Stimulated activated CD4-positive, alpha-beta T cell treated with anti-CD3 and anti-CD28 coated beads, Interleukin-4, amount 100 ng/mL, for 24 hours (primary cell): Measurements from ENCODE around the gene PPM1J.
A peak's percentile ranks its signal among the peaks of the same experiment; 100 is the strongest.
"Not testable (repeated sequence)": the region's sequence is repeated elsewhere in the genome, so short reads cannot be mapped to it uniquely, and the experiment has no call there.

Source experiments
- DNase-seq: peaks from one replicate; pipeline ENCODE4 v3.0.0-alpha.2; 2020

The PPM1J gene

DNA sequence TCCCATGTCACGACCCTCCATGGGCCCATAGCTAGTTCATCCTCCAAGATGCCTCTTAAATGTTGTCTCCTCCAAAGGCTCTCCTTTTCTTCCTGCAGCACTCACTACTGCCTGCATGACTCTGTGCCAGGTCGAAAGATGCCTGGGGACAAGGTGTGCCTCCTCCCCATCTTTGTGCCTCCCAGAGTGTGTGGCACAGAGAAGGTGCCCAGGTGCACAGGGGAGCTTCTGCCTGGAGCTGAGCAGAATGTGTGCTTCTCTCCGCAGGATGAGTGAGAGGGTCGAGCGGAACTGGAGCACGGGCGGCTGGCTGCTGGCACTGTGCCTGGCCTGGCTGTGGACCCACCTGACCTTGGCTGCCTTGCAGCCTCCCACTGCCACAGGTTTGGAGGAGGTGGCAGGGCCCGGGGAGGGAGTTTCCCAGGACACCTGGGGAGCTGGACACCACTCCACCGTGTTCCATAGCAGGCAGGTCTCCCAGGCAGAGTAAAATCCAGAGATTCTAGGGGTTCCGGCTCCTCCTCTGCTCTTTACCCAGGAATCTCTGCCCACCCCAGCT lies 6.9 kb upstream of the PPM1J start:
- DNase-seq, result no peak

DNA sequence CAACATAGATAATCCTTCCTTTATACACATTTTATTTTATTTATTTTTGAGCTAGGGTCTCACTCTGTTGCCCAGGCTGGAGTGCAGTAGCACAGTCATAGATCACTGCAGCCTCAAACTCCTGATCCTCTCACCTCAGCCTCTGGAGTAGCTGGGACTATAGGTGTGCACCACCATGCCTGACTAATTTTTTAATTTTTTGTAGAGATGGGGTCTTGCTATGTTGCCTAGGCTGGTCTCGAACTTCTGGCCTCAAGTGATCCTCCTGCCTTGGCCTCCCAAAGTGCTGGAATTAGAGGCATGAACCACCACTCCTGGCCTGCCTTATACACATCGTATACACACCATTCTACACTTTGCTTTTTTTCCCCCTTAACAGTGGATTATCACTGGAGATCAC lies 6.2 kb upstream of the PPM1J start:
- DNase-seq, result not testable (repeated sequence)

DNA sequence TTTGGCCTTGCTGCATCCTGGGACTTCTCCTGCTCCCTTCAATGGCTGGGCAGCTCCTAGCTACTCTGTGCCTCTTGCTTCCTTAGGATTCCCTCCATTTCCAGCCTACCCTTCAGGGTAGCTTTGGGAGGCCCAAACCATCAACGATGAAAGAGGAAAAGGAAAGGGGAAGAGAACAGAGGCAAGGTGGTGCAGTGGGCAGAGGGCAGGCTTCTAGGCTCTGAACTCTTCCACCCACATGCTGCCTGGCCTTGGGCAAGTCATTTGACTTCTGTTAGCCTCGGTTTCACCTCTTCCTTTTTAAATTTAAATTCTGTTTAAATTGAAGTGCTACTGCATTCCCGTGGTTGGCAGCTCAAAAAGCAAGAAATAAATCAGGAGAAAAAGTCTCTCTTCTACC lies 5.7 kb upstream of the PPM1J start:
- no peak for DNase-seq

- no peak for DNase-seq
Observed at GRCh38 chr1:112719706-112720105, 4.6 kb upstream of the PPM1J start.

GRCh38 chr1:112718691-112719418 lies 3.7 kb upstream of the PPM1J start:
- DNase-seq, result peak; percentile 77

DNA sequence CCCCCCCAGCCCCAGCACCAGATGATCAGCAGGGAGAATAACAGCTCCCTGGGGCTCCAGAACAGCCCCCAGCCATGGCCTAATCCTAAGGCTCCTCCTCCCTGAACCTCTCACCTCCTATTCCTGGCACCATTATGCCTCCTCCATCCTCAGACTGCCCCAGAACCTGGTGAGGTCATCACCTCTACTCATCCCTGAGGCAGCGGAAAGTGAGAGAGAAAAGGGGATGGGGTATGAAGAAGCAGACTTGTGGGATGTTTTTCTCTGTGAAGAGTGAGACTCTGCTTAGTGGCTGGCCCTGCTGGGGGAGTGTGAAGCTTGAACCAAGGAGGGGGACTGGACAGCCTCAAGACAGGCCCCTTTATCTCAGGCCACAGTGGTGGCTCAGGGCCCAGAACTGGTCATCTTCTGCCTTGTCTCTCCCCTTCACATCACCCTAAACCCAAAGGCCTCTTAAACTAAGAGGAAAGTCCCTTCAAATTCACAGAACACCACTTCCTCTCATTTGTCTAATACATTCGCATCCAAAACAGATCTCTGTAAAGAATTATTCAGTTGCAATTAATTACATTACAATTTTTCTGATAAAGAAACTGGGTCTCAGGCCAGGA lies 2.2 kb upstream of the PPM1J start:
- DNase-seq, result no peak

- DNase-seq, result peak; percentile 87
Observed at GRCh38 chr1:112716133-112716720, 1.1 kb upstream of the PPM1J start.

DNA sequence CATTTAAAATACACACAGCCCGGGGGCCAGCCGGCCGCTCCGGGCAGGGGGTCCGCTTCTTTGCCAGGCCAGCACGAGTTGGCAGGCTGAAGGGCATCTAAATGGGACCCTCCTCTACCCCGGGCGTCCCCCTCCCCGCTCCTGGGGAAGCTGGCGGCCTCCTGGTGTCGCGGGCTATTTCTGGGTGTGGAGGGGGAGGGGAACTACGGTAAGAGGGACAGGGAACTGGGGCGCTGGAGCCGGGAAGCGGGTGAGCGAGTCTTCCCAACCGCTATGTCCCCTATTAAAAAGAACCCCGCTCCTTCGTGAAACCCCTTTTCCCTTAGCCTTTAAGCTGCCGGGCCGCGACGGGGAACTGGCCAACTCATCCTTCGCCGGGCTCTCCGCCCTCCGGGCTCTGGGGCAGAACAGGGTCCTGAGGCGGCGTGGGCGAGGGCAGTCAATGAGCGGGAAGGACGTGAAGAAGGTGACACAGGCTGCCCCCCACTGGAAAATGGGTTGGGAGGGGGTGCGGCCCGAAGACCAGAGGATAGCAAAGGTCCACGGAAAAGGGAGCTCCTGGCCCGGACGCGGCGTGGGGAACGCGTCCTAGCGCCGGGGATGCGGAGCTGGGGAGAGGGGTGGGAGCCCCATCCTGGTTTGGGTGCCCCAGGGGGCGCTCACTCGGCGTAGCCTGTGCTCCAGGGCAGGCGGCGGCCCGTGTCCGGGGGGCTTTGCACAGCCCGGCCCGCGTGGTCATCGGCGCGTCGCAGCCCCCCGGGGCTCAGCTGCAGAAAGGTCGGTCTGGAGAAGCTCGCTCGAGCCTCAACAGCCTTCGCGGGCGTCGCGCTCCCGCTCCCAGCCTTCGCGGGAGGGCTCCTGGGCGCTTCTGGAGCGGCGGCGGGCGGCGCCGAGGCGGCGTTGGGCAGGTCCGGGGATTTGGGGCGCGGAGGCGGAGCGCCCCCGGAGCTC lies 544 bp downstream of the PPM1J start:
- no peak for DNase-seq

DNA sequence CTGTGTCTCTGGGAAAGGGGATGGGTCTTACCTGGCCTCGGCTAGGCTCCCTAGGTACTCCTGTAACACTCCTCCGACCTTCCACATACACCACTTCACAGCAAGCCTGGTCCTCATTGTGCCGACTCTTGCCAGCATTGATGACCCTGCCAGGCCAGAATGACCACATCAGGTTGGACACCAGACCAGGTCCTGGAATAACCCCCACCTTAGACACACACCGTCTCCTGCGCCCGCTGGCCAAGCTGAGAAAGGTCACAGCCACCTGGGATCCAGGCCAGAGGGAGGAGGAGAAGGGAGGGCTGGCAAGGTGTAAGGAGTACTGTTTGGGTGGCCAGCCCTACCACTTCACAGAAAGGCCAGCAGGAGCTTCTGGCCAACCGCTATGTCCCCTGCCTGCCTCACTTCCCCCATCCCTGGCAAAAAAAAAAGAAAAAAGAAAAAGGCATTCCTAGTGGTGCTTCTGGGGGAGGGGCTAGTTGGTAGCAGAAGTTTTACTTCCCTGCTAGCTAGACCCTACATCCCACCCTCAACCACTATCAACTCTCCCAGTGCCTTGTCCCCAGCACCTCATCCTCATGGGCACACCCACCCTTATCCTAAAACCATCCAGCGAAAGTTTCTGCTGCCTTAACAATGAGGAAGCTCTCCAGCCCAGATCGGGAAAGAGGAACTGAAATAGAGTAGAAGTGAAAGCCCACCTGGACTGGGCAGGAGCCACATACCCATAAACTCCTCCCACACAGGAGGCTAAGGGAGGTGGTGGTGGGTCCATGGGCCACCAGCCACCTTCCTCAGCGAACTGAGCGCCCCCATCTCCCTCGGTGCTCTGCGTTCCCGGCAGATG lies 1.4 kb downstream of the PPM1J start:
- no peak for DNase-seq

DNA sequence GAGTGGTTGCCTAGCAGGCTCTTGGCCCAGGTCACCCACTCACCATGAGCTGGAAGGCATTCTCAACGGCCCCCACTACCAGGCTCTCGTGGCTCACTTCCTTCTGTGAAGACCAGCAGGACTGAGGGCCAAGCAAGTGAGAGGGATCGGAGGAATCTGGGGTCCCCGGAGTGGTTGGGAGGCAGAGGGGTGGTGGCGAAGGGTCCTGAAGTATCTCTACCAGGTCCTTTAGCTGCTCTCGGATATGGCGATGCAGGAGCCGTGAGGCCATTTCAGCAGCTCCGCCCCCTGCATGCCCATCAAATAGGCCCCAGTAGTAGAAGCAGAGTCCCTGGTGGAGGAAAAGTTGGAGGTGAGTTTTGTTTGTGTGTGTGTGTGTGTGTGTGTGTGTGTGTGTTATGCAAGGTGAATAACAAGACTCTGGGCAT lies 2.4 kb downstream of the PPM1J start:
- DNase-seq, result no peak

DNA sequence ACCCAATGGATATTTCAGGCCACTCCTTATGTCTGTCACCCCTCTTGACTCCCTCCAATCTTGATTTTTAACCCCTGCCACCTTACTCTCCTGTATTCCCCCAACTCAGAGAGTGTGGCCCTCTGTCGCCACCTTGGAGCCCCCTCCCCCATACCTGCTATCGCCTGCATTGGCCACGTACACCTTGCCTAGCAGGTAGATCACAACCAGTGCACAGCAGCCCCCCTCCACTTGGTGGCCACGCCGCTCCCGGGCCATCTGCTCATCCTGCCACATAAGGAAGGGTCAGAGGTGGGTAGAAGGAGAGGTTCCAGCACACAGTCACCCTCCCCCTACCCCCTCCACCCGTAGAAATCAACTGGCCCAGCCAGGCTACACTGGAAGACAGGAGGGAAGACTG lies 2.9 kb downstream of the PPM1J start:
- DNase-seq, result no peak

DNA sequence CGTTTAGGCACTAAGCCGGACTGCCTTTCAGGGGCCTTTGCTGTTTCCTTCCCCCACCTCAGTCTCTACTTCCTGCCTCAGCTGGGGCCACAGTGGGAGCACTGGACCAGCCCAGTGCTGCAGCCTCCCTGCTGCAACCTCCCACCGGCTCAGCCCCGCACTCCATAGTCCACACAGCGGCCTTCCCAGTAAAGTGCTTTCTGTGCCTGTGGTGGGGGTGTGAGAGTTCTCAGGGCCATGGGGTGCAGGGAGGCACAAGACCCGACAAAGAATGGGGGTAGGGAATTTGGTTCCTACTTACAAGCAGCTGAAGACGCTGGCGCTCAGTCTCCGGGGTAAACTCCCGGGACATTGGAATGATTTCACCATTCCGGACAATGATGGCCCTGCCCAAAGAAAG lies 3.5 kb downstream of the PPM1J start:
- DNase-seq, result no peak

- DNase-seq, result no peak
Observed at GRCh38 chr1:112711041-112711440, 4.1 kb downstream of the PPM1J start.

DNA sequence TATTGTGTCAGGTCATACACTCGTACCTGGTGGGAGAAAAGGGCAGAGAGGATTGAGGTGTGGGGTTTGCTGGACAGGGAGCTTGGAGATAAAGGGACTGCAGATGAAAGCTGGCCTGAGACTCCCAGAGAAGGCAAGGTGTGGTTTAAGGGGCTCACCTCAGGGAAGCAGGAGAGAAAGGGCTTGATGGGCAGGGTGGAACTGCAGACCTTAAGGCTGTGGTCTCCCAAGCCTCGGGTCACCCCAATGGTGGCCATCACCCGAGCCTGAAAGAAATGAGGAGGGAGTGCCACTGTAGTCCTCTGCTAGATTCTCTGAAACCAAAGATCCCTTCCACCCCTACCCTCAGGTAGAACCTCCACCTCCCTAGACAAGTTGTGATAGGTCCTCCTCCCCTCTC lies 4.5 kb downstream of the PPM1J start:
- DNase-seq, result no peak

DNA sequence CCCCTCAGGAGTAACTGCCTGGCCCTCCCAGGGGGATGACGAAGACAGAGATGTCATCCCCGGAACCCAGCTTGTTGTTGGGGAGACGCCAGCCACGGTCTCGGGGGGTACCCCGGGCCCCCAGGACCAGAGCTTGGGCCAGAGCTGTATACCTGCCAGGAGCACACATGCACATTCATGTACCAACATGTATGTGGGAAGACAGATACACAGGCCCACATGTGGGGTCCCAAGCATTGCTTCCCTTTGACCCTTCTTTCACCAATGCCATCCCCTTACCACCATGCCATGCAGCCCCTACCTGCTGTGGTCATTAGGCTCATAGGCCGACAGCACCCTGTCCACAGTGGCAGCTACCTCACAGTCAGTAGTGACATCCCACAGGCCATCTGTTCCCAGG lies 5.0 kb downstream of the PPM1J start:
- no peak for DNase-seq

GRCh38 chr1:112708489-112708888 lies 6.6 kb downstream of the PPM1J start:
- no peak for DNase-seq

- DNase-seq, result no peak
Observed at GRCh38 chr1:112708002-112708448, 7.1 kb downstream of the PPM1J start.

DNA sequence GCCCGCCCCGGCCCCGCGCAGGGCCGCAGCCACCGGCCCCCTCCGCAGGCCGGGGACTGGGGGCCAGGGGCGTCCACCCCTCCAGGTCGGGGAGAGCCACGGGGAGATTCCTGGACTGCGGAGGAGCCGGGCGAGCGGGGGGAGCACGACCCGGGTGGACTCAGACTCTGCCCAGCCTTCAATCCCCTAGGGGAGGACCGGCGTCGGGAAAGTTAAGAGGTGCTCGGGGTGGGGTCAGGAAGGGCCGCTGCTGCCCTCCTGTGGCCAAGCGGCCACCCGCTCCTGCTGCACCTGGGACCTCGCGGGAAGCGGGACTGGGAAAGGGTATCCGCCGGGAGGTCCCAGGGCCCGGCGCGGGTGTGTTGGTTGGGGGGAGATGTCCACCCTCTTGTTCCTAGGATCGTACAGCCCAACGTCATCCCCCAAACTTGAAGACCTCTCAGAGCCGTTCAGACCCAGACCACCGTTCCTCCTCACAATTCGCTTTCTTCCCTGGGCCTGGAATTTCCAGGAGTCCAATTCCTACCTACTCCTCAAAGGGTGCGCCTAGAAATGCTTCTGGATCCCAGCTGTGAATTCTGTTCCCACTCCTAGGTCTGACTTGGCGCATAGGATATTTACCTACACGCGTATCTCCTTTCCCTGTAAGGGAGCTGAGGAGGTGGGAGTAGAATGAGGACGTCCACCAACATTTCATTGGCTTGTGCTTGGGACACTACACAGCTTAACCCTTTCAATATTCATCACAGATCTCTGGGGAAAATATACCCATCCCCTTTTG lies 7.7 kb downstream of the PPM1J start:
- peak; percentile 67 for DNase-seq

DNA sequence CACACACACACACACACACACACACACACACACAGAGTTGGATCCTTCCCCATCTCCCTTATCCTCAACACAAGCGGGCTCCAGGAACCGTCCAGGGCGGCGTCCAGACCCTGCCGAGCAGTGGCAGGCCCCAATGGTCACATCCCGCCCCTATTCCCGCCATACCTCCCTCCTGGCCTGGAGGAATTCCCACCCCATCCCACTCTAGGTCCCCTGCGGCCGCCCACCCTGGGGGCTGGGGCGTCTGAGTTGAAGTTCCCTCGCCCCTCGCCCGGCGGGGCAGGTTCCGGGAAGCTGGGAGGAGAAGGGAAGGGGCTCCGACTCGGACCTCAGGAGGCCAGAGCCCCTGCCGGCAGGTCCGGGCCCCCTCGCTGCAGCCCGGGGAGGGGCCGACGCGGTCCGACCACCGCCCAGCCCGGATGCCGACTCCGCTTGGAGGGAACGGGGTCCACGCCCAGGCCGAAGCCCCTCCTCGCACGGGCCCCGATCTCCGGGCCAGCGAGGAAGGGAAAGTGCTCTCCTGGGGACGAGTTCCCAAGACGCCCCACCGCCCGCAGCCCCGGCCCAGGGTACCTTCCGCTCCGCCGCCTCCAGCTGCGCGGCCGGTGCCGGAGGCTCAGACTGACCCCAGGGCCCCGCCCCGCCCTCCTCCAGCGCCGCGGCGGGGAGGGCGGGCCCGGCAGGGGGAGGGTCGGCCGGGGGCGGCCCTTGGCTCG lies 8.5 kb downstream of the PPM1J start, which contains the start of gene RHOC:
Gene RHOC, minus strand, starts transcription at position 623 of the 716 bp plus-strand sequence. CDS start 3,328 bp downstream, outside the sequence.
- DNase-seq, result peak; percentile 24
